HG02970 (cell line): Measurements from ENCODE around the gene DNAJC6.

ENCODE experiments used
- ATAC-seq: cut with Tn5 transposase; IDR thresholded peaks from one replicate; pipeline ENCODE4 v1.9.1; 2021; ENCODE audit warnings: mild to moderate bottlenecking, moderate library complexity, moderate number of reproducible peaks; ENCODE audit not compliant: unreplicated experiment, low FRiP score

DNAJC6 gene

DNA sequence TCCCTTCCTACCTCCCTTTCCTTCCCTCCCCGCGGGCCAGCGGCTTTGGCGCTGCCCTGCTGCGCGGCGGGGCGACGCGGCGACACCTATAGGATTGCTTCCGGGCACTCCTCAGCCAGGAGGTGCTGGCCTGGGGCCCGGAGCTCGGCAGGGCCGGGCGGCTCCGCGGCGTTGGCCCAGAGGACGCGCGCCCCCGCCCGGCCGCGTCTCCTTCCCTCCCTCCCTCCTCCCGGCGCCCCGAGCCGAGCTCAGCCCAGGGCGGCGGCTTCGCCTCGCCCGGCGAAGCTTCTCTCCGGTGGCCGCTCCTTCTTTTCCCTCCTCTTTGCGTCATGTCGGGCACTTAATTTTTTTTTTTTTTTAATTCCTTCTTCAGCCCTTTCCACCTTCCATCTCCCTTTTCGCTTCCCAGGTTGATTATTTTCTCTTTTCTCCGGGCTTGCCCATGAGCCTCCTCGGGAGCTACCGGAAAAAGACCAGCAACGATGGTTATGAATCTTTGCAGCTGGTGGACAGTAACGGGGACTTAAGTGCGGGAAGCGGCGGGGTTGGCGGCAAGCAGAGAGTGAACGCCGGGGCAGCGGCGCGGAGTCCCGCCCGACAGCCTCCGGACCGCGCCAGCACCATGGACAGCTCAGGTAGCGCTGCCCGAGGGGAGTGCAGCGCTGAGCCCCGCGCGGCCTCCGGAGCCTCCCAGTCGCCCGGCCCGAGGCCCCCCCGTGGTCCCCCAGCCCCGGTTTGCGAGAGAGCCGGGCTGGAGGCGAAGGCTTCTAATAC, at the start of gene DNAJC6:
TSS of gene DNAJC6 (plus strand) at position 240 of the 774 bp plus-strand sequence. CDS start at position 443, 203 bp downstream.
- ATAC-seq: no peak

GRCh38 chr1:65259816-65260215, 49.5 kb upstream of the DNAJC6 start:
- ATAC-seq: no peak

- ATAC-seq: no peak
Observed at GRCh38 chr1:65260851-65261473, 48.4 kb upstream of the DNAJC6 start.

DNA sequence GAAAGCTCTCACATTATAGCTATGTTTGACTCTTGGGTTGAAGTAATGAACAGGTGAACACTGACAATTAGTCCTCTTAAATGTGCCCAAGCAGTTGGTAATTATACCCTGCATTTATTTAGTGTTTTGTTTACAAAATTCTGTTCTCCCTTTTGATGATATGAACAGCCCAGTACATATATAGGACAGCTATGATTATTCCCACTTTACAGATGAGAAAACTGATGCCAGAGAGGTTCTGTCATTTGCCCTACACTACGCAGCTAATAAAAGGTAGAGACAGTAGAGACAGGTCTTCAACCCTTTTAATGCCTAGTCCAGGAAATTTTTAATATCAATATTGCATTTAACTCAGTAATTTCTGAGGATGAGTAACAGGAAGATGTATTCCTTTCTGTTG, 46.1 kb upstream of the DNAJC6 start:
- ATAC-seq: no peak

DNA sequence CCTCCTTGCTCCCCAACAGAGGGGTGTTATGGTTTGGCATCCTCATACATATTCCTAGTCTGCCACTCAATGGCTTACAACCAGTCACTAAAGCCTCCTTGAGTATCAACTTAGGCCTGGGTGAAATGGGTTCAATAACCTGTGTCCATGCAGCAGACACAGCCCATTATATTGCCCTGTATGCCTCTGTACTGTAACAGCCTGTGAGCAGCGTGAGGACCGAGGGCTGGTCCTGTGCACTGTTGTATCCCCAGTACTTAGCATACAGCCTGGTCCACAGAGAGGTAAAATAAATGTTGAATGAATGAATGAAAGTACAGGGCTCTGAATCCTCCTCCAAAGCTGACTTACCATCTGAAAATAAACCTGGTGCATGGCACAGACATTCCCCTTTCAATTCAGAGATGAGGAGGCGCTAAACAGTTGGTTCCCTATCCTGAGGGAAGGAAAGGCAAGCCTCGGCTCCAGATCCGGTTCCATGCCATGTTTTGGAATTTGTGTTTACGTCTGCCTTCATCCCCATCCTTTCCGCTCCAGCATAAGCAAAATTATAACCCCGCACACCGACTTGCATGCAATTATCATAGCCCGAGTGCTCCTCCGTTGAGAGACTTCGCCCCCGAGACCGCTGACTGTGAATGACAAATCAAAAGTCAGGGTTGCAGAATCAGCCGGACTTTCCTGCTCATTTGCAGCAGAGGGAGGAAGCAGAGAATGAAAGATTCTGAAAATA, 45.0 kb upstream of the DNAJC6 start:
- no peak for ATAC-seq

DNA sequence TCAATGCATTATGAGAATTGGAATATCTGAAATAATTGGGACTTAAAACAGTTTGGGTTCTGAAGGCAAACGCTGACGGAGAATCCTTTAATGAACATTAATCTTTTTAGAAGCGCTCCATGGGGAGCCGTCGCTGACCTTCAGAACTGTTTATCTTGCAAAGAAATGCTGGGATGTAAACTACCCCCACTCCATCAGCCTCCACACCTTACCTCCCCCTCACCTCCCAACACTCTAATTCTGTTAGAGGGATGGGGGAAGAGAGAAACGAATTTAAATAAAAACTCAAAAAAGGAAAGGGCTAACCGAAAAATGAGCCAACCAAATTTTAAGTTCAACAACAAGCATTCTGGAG, 44.1 kb upstream of the DNAJC6 start:
- no peak for ATAC-seq

- no peak for ATAC-seq
Observed at GRCh38 chr1:65265651-65266351, 43.5 kb upstream of the DNAJC6 start.

GRCh38 chr1:65266476-65266875, 42.9 kb upstream of the DNAJC6 start:
- no peak for ATAC-seq

GRCh38 chr1:65267271-65267670, 42.1 kb upstream of the DNAJC6 start:
- no peak for ATAC-seq

GRCh38 chr1:65267683-65268082, 41.7 kb upstream of the DNAJC6 start:
- no peak for ATAC-seq

GRCh38 chr1:65269612-65270011, 39.7 kb upstream of the DNAJC6 start:
- ATAC-seq: no peak

GRCh38 chr1:65276197-65276939, 33.0 kb upstream of the DNAJC6 start:
- ATAC-seq: no peak

- ATAC-seq: no peak
Observed at GRCh38 chr1:65277605-65278347, 31.6 kb upstream of the DNAJC6 start.

DNA sequence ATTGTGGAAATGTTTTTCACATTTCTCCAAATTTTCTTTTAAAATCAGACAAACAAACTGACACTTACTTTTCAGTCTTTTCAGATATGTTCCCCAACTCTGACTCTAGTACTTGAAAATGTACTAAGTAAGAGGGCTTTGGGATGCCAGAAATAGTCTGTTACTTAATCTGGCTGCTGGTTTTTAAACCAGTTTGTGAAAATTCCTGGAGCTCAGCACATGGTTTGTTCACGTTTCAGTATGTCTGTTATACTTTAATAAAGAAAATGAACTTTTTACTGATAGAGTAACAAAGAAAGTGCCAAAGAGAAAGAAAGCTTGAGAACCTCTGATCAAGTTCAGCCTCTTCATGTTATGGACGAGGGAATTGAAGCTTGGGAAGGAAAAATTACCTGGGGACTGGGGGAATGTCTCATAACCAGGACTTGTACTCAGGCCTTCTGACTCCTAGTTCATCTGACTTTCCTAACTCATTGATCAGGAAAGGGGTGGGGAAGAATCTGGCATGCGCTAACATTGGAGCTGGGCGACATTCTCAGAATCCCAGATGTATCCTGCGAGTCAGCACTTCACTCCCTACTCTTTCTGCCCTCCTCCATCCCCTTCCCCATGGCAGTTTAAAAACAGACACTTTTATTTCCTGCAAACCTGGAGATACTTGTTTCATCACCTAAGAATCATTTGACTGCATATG, 30.8 kb upstream of the DNAJC6 start:
- ATAC-seq: no peak

GRCh38 chr1:65279070-65279779, 30.1 kb upstream of the DNAJC6 start:
- ATAC-seq: no peak

- ATAC-seq: no peak
Observed at GRCh38 chr1:65281846-65282245, 27.5 kb upstream of the DNAJC6 start.

DNA sequence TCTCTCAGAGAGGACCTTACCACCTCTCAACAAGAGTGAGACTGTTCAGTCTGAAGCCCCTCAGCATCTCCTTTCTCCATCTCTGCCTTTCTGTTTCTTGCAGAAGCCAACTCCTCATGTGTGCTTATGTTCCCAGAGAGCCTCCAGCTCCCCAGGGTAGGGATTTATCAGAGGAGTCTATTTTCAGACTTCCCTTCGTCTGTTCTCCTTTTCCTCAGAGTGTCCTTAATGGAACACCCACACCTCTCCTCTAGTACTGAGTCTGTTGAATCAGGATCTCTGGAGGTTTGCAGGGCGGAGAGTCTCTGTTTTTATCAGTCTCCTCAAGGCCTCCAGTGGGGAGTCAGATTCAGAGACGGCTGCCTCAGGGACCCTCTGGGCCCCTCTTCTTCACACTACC, 25.1 kb upstream of the DNAJC6 start:
- no peak for ATAC-seq

DNA sequence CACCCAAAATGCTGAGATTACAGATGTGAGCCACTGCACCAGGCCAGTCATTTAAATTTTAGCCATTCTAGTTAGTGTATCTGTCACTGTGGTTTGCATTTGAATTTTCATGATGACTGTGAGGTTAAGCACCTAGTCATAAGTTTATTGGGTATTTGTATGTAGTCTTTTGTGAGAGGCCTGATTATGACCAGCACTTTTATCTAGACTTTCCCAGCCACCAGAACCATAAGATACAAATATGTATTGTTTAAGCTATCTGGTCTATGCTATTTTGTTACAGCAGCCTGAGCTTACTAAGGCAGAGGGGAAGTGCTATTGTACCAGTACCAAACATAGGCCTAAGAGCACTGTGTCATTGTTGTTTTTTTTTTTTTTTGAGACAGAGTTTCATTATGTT, 19.9 kb upstream of the DNAJC6 start:
- ATAC-seq: peak; percentile 59
